ENCODE results near the gene CERK. TPM values are rescaled to one million over a fixed set of nuclear protein-coding genes. Genes with fewer than 3 reads are reported as not detected.
A peak's percentile ranks its signal among the peaks of the same experiment; 100 is the strongest.

Gene CERK
- total and polyA plus RNA-seq, 10 donors, result 13.7 to 47.1 (median 34.8) TPM

- TF ChIP-seq POLR2AphosphoS5 (IDR thresholded peaks at IDR 0.05) (no peak), POLR2A (IDR thresholded peaks at IDR 0.05) (no peak), CTCF (IDR thresholded peaks at IDR 0.05 in 8 of 11, conservative IDR thresholded peaks at IDR 0.05 in 3 of 11) (no peak)
- Histone ChIP-seq H3K36me3 (peaks cover 0 to 42% (median 0%) of the 10 kb centered on the region in 6 donors), H3K27ac (peak overlapping the region in 4 of 8 donors; percentile 20 to 98 (median 98)), H3K27me3 (replicated peaks in 1 of 7) (no peaks in the 10 kb centered on the region), H3K4me1 (peaks cover 38 to 88% (median 74%) of the 10 kb centered on the region in 6 donors), H3K9me3 (no peaks in the 10 kb centered on the region), H3K4me3 (peak overlapping the region in 1 of 8 donors; percentile 97)
- DNase-seq, result peak; percentile 49
- 80 to 89% (median 82%) methylated on average over 6 of the region's 6 CpGs for WGBS, 5 donors
- intact Hi-C loops (cut with DNase I; ENCODE audit: low total_unique reads), result no loop called here
Observed at GRCh38 chr22:46764779-46765485, 26.9 kb upstream of the CERK start.

GRCh38 chr22:46764140-46764680 is 26.2 kb upstream of the CERK start:
- 66 to 86% (median 81%) methylated on average over 6 of the region's 6 CpGs for WGBS, 5 donors
- Histone ChIP-seq H3K4me1 (peaks cover 30 to 85% (median 68%) of the 10 kb centered on the region in 6 donors), H3K9me3 (no peaks in the 10 kb centered on the region), H3K4me3 (peak overlapping the region in 5 of 8 donors; percentile 79 to 98 (median 95)), H3K27me3 (replicated peaks in 1 of 7) (no peaks in the 10 kb centered on the region), H3K36me3 (peaks cover 0 to 38% (median 0%) of the 10 kb centered on the region in 6 donors), H3K27ac (peak overlapping the region in 7 of 8 donors; percentile 9 to 98 (median 97))
- no peak for TF ChIP-seq POLR2AphosphoS5 (IDR thresholded peaks at IDR 0.05)
- TF ChIP-seq CTCF (IDR thresholded peaks at IDR 0.05 in 8 of 11, conservative IDR thresholded peaks at IDR 0.05 in 3 of 11), result no peak
- no peak for TF ChIP-seq POLR2A (IDR thresholded peaks at IDR 0.05)
- peak; percentile 17 for DNase-seq
- intact Hi-C loops (cut with DNase I; ENCODE audit: low total_unique reads), result no loop called here

GRCh38 chr22:46763051-46763705 is 25.1 kb upstream of the CERK start:
- H3K36me3 ChIP-seq, result peaks cover 0 to 36% (median 0%) of the 10 kb centered on the region in 6 donors
- WGBS, 5 donors, result 12 to 18% (median 12%) methylated on average over 12 to 13 of the region's 13 CpGs
- H3K27me3 ChIP-seq (replicated peaks in 1 of 7), result no peaks in the 10 kb centered on the region
- peaks cover 35 to 85% (median 70%) of the 10 kb centered on the region in 6 donors for H3K4me1 ChIP-seq
- TF ChIP-seq CTCF (IDR thresholded peaks at IDR 0.05 in 8 of 11, conservative IDR thresholded peaks at IDR 0.05 in 3 of 11), result no peak
- TF ChIP-seq POLR2AphosphoS5 (IDR thresholded peaks at IDR 0.05), result no peak
- DNase-seq, result peak; percentile 91
- H3K27ac ChIP-seq, result peak overlapping the region; percentile 90 to 98 (median 97)
- peak overlapping the region; percentile 79 to 98 (median 94) for H3K4me3 ChIP-seq
- intact Hi-C loops (cut with DNase I; ENCODE audit: low total_unique reads), result no loop called here
- no peaks in the 10 kb centered on the region for H3K9me3 ChIP-seq

All from spleen (tissue), 11 donors.